Panc1 (cell line): ENCODE results near the gene COQ3. TPM values are rescaled to one million over a fixed set of nuclear protein-coding genes. Genes with fewer than 3 reads are reported as not detected.

Experiments
- ATAC-seq: fragments of 200-7000 bp; cut with Tn5 transposase; 2 replicates; pipeline ENCODE4 v1.9.1; 2020; ENCODE audit warnings: mild to moderate bottlenecking, moderate library complexity
- BruUV-seq: library from RNA; stranded (reverse); fragments of 400-500 nt; replicated peaks from 2 replicates; lab custom pipeline; 2021; lab: Mats Ljungman, UMichigan
- CTCF ChIA-PET: fragments of 300-600 bp; sonication (Branson Sonifier 250); formaldehyde crosslinking; loops from one replicate; lab custom pipeline; 2022; ENCODE audit warnings: antibody characterized with exemption; lab: Charles Lee
- POLR2A ChIA-PET: fragments of 300-600 bp; sonication (Branson Sonifier 250); formaldehyde crosslinking; loops from one replicate; lab custom pipeline; 2022; ENCODE audit warnings: antibody characterized with exemption; lab: Charles Lee
- DNase-seq: peaks from one replicate; pipeline ENCODE4 v3.0.0-alpha.2; 2010; ENCODE audit warnings: low read depth, low spot score
- H3K27ac ChIP-seq: 2 replicates; pipeline ENCODE4 v1.5.1; 2011; ENCODE audit warnings: mild to moderate bottlenecking, low read length, inconsistent platforms
- H3K27me3 ChIP-seq: fragments of 200-500 bp; sonication (Bioruptor generic); 2 replicates; pipeline ENCODE4 v1.6.0; 2014; ENCODE audit warnings: low read length, inconsistent platforms; ENCODE audit not compliant: control insufficient read depth, insufficient read depth
- H3K36me3 ChIP-seq: fragments of 200-500 bp; sonication (Bioruptor generic); 2 replicates; pipeline ENCODE4 v1.5.1; 2014; ENCODE audit warnings: inconsistent platforms, mild to moderate bottlenecking, low read length, moderate library complexity; ENCODE audit not compliant: control insufficient read depth, insufficient read depth
- H3K4me1 ChIP-seq: 2 replicates; pipeline ENCODE4 v1.5.1; 2011; ENCODE audit warnings: inconsistent platforms, mild to moderate bottlenecking, low read length, moderate library complexity; ENCODE audit not compliant: control insufficient read depth, insufficient read depth
- H3K4me3 ChIP-seq, 2 experiments: 2 replicates each; pipeline ENCODE4 v1.5.1; 2011 to 2012; ENCODE audit warnings: low read depth in 2 of 2, low read length in 2 of 2, mild to moderate bottlenecking in 2 of 2, inconsistent platforms in 1 of 2, moderate library complexity in 1 of 2
- H3K9me3 ChIP-seq: fragments of 200-500 bp; sonication (Bioruptor generic); 2 replicates; pipeline ENCODE4 v1.5.1; 2014; ENCODE audit warnings: low read depth, mild to moderate bottlenecking, inconsistent platforms, low read length, moderate library complexity; ENCODE audit not compliant: control insufficient read depth, insufficient read depth
- POLR2AphosphoS5 ChIP-seq: IDR thresholded peaks from 2 replicates; pipeline ENCODE4 v1.6.1; 2012; ENCODE audit warnings: mild to moderate bottlenecking, low read depth, low read length, moderate library complexity
- SIN3A ChIP-seq: IDR thresholded peaks from 2 replicates; pipeline ENCODE4 v1.6.1; 2012; ENCODE audit warnings: low read depth, mild to moderate bottlenecking, low read length, moderate library complexity, borderline replicate concordance; ENCODE audit not compliant: insufficient read depth
- TCF7L2 ChIP-seq: IDR thresholded peaks from 2 replicates; pipeline ENCODE4 v1.6.1; 2011; ENCODE audit warnings: mild to moderate bottlenecking, low read depth, low read length, inconsistent platforms
- in situ Hi-C: cut with HindIII; loops from 2 replicates; pipeline ENCODE4 v1.10.0; 2016; ENCODE audit warnings: low sequenced_read_pairs, low pct_unique_long_range_greater_than_20kb
- intact Hi-C: fragments of 100-400 bp; cut with micrococcal nuclease; formaldehyde crosslinking; loops from one replicate; pipeline ENCODE4 v1.10.0; 2022; ENCODE audit not compliant: unreplicated experiment
- total RNA-seq: library from RNA; stranded (reverse); gene quantifications from one replicate; pipeline ENCODE4 v1.2.1, GENCODE V29; 2021; ENCODE audit not compliant: unreplicated experiment
- TF ChIP-seq, protein P1 (sequence below), 2 experiments: IDR thresholded peaks; 2 replicates each; pipeline ENCODE4 v1.6.1; 2011 to 2012; ENCODE audit warnings: low read depth in 2 of 2, control low read depth in 1 of 2, low read length in 1 of 2, mild to moderate bottlenecking in 1 of 2, moderate library complexity in 1 of 2; ENCODE audit not compliant: insufficient read depth in 1 of 2
- TF ChIP-seq, protein P2 (sequence below): fragments of 450-650 bp; IDR thresholded peaks from 2 replicates; pipeline ENCODE4 v1.5.1; 2017; ENCODE audit warnings: mild to moderate bottlenecking

COQ3 gene
- total RNA-seq, 1 experiment from 2014 or later = 9.5 TPM

- no peak for DNase-seq
- ChIA-PET POLR2A (no interaction called here), CTCF (no interaction called here)
- Histone ChIP-seq H3K36me3 (no peaks in the 10 kb centered on the region), H3K27ac (no peak overlapping the region), H3K27me3 (peaks cover 7% of the 10 kb centered on the region; the same call in 1 of the 2 replicates), H3K9me3 (no peaks in the 10 kb centered on the region), H3K4me3 (no peak overlapping the region), H3K4me1 (no peaks in the 10 kb centered on the region)
- no peak for ATAC-seq
- in situ Hi-C loops (no loop called here), intact Hi-C loops (no loop called here)
- TF ChIP-seq, protein P1, sequence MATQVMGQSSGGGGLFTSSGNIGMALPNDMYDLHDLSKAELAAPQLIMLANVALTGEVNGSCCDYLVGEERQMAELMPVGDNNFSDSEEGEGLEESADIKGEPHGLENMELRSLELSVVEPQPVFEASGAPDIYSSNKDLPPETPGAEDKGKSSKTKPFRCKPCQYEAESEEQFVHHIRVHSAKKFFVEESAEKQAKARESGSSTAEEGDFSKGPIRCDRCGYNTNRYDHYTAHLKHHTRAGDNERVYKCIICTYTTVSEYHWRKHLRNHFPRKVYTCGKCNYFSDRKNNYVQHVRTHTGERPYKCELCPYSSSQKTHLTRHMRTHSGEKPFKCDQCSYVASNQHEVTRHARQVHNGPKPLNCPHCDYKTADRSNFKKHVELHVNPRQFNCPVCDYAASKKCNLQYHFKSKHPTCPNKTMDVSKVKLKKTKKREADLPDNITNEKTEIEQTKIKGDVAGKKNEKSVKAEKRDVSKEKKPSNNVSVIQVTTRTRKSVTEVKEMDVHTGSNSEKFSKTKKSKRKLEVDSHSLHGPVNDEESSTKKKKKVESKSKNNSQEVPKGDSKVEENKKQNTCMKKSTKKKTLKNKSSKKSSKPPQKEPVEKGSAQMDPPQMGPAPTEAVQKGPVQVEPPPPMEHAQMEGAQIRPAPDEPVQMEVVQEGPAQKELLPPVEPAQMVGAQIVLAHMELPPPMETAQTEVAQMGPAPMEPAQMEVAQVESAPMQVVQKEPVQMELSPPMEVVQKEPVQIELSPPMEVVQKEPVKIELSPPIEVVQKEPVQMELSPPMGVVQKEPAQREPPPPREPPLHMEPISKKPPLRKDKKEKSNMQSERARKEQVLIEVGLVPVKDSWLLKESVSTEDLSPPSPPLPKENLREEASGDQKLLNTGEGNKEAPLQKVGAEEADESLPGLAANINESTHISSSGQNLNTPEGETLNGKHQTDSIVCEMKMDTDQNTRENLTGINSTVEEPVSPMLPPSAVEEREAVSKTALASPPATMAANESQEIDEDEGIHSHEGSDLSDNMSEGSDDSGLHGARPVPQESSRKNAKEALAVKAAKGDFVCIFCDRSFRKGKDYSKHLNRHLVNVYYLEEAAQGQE (IDR thresholded peaks at IDR 0.05; ENCODE audit: insufficient read depth in 1 of 2, low read depth in 2 of 2, low read length in 1 of 2) = no peak
- TF ChIP-seq, protein P2, sequence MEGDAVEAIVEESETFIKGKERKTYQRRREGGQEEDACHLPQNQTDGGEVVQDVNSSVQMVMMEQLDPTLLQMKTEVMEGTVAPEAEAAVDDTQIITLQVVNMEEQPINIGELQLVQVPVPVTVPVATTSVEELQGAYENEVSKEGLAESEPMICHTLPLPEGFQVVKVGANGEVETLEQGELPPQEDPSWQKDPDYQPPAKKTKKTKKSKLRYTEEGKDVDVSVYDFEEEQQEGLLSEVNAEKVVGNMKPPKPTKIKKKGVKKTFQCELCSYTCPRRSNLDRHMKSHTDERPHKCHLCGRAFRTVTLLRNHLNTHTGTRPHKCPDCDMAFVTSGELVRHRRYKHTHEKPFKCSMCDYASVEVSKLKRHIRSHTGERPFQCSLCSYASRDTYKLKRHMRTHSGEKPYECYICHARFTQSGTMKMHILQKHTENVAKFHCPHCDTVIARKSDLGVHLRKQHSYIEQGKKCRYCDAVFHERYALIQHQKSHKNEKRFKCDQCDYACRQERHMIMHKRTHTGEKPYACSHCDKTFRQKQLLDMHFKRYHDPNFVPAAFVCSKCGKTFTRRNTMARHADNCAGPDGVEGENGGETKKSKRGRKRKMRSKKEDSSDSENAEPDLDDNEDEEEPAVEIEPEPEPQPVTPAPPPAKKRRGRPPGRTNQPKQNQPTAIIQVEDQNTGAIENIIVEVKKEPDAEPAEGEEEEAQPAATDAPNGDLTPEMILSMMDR = no peak
- no peak for TF ChIP-seq TCF7L2
- no peak for TF ChIP-seq SIN3A
- no peak for TF ChIP-seq POLR2AphosphoS5
- no TSS peak for BruUV-seq
Measured at GRCh38 chr6:99359800-99360199, 34.2 kb downstream of the COQ3 start.

GRCh38 chr6:99356641-99357040 is 37.4 kb downstream of the COQ3 start:
- CTCF ChIA-PET = no interaction called here
- in situ Hi-C loops (no loop called here), intact Hi-C loops (no loop called here)
- Histone ChIP-seq H3K27me3 (peaks cover 15% of the 10 kb centered on the region; the same call in 1 of the 2 replicates), H3K4me3 (no peak overlapping the region), H3K27ac (no peak overlapping the region), H3K4me1 (no peaks in the 10 kb centered on the region), H3K9me3 (no peaks in the 10 kb centered on the region), H3K36me3 (no peaks in the 10 kb centered on the region)
- ATAC-seq (no peak), DNase-seq (no peak)
- BruUV-seq = no TSS peak
- no peak for TF ChIP-seq TCF7L2
- no peak for TF ChIP-seq POLR2AphosphoS5
- TF ChIP-seq, protein P2 = no peak
- TF ChIP-seq, protein P1 (IDR thresholded peaks at IDR 0.05; ENCODE audit: insufficient read depth in 1 of 2, low read depth in 2 of 2, low read length in 1 of 2) = no peak
- no peak for TF ChIP-seq SIN3A
- POLR2A ChIA-PET = no interaction called here
